ENCODE results near the gene GRB7.

GRB7 gene

DNA sequence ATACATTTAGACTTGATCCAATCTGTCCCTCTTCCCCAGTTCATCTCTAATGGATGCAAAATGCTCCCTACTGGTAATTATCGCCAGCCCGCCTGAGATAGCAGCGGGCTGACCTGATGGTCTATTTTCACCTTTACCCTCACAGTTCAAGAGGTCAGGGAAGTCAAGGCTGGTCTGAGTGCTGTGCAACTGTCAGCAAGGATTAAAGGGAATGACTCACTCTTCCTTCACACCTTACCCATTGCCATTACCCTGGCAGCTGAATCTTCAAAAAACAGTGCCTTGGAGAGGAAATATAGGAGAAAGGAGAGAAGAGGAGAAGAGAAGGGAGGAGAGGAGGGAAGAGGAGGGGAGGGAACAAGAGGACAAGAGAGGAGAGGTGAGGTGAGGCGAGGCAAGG lies 36.3 kb downstream of the GRB7 start:
- ATAC-seq = no peak
- no peak for DNase-seq

DNA sequence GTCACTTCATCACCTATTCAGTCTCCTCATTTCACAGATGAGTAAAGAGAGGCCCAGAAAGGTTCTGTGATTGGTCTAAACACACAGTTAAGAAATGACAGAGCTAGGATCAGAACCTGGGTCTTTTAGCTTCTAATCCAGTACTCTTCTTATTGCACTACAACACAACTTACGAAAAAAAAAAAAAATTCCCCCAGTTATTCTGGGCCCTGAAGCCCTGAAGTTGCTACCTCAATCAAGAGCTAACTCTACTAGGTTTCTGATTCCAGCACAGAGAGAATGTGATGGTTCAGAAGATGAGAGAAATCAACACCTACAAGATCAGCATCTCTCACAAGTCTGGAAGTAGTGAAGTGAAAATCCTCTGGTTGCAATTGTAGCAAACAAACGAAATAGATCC lies 37.3 kb downstream of the GRB7 start:
- DNase-seq (no peak), ATAC-seq (peak; percentile 6)

DNA sequence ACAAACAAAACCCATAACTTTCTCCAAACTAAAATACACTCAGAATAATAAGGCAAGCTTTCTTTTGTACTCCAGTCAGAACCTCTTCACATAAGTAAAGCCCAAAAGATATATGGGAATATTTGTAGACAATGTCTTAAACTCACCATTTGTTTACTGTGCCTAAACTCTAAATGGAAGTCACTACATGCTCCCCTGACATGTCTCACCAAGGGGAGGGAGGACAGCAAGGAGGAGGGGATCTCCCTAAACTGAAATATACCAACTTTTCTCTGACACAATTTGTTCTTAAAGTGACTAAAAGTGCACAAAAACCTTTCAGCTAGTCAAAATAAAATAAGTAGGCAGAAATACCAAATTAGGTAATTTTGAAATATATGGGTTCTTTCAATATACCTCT lies 38.5 kb downstream of the GRB7 start:
- ATAC-seq = peak; percentile 25
- no peak for DNase-seq

DNA sequence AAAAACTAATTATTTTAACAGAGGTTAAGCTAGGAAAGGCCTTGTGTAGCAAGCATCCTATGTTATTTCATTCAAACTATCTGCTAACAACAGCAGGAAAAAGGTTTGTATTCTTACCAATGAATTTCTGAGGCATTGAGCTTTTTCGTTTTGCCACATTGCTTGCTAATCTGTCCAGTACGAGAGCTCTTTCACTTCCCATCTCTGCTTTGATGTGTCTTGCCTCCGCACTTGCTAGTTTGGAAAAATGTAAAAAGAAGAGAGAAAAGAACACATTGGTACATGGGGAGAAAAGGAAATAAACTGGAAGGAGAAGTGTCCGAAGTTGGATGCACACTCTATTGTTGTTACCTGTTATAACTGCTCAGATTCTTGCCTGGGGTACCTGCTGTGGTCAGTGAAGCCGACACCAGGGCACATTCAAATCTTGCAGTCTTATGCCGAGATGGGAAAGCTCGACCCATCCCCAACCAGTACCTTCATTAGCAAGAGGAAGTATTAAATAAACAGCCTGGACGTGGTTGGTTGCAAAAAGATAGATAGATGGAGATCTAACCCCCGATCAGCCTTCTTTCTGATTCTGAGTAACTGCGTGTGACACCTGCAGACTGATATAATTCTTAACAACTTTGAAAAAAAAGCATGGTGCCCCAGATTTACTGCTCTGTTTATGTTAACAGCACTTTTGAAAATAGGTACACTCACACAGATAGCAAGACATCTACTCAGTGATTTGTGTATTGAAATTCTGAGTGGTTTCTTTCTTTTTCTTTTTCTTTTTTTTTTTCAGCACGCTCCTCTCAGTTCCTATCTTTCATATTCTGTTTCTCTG lies 40.0 kb downstream of the GRB7 start:
- ATAC-seq = peak; percentile 63
- no peak for DNase-seq

DNA sequence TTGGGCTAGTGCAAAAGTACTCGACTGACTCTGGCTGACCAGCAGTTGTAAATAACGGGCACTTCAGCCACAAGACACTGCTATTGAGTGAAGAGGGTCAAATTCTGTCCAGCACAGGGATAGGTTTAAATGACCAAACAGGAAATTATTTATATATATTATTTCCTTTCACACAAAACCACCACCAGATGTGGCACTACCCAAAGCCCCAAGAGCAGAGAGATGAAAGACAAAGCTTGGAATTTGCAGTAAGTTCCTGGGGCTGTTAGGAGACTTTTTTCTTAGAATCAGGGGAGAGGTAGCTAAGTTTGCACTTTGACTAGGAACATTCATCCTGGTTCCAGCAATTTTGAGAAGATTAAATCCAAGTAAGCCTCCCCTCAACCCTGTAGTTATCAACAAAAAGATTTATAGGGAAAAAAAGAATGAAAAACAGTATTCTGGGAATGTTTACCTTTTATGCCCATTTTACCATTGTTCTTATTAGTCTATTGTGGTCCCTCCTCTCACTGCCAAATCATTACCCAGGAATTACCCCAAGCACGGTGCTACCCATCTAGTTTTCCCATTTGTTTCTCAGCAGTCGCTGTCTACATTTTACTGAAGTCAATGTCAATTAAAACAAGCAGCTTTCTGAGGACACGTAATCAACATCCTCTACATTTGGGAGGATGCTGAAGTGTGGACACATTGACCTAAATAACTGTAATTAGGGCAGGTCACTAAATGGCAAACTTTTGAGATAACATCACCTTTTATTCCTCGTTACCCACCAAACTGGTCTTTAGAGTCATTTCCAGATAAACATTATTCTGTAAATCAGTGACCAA lies 43.5 kb downstream of the GRB7 start:
- DNase-seq = no peak
- no peak for ATAC-seq

DNA sequence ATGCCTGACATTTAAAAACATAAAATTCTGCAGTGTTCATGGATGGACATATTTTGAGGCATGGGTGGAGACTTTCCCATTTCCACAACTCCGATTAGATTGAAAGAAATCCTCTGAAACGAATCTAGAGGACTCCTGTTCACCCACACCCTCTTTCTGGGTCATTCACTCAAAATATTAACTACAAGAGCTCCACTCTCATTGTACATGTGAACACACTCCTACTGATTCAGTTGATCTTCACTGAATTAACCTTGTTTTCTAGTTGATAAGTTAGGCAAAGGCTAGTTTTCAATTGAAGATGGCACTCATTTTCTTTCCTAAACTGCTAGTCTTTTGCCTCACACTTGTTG lies 44.1 kb downstream of the GRB7 start:
- no peak for ATAC-seq
- no peak for DNase-seq

DNA sequence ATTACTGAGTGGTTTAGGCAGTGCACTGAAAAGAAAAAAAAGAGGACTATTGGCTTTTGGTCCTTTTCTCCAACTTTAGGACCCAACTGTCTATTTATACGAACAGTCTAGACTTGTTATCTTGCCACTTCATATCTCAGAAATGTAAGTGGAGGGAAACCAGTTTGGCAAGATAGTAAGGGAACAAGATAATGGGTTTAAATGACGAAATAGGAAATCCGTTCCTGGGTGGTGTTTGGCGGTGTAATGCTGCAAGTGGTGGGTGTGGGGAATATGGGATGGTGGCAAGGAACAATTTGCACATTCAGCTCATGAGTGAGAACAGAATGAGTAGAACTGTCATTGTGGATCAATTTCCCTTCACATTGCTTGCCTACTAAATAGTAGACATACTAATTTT lies 44.7 kb downstream of the GRB7 start:
- no peak for DNase-seq
- no peak for ATAC-seq

DNA sequence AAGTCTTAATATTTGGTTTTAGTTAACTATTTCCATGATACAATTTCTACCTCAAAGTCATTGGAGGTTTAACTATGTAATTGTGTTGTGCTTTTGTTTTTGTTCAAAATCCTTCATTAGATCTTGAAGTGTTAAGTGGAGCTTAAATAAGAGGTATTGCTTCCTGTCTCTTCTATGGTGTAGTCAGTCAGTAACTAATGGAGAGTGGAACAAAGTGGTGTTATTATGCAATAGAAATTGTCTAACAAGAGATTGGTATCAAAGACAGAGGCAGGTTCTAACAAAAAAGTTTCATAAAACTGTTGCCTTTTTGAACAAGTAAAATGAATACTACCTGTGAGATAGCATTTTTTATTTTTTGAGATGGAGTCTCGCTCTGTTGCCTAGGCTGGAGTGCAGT lies 45.2 kb downstream of the GRB7 start:
- ATAC-seq (no peak), DNase-seq (no peak)

DNA sequence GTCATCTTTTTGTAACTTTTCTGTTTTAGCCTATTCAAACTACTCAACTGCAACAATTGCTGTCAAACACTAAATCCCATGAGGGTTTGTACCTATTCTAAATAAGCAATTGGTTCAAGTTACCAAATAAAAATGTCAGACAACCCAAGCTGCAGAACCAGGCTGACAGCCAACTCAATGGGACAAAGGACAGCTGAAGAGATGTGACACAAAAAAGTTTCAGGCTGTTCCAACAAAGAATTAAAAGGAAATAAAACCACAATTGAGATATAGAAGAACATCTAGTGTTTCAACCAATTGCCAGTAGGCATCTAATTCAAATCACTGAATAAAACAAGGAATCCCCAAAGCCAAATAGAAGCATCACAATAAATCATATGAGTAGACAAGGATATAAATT lies 49.3 kb downstream of the GRB7 start:
- no peak for DNase-seq
- no peak for ATAC-seq

DNA sequence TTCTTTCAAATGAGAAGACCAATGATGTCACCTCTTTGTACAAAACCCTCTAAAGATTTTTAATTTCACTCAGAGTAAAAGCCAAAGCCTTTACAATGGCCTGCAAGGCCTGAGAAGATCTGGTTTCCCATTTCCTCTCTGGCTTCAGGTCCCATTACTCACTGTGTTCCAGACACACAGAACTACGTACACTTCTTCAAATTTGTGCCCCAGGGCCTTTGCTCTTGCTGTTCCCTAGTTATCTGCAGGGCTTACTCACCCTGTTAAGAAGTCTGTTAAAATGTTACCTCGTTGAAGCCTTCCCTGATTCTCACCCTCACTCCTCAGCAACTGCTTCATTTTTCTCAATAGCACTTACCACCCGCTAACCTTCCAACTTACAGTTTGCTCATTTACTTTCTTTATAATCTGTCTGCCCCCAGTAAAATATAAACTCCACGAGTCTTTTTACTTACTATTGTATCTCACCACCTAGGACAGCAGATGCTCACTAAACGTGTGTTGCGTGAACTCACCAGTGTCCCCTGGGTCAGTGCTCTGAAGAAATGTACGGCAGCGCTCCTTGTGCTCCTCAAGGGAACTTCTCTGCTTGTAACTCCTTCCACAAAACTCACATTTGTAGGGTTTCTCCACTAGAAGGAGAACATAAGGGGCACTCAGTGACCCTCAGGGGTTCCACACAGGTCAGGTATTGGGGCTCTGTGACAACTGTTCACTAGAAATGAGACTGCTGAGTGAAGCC lies 50.2 kb downstream of the GRB7 start:
- no peak for ATAC-seq
- no peak for DNase-seq

DNA sequence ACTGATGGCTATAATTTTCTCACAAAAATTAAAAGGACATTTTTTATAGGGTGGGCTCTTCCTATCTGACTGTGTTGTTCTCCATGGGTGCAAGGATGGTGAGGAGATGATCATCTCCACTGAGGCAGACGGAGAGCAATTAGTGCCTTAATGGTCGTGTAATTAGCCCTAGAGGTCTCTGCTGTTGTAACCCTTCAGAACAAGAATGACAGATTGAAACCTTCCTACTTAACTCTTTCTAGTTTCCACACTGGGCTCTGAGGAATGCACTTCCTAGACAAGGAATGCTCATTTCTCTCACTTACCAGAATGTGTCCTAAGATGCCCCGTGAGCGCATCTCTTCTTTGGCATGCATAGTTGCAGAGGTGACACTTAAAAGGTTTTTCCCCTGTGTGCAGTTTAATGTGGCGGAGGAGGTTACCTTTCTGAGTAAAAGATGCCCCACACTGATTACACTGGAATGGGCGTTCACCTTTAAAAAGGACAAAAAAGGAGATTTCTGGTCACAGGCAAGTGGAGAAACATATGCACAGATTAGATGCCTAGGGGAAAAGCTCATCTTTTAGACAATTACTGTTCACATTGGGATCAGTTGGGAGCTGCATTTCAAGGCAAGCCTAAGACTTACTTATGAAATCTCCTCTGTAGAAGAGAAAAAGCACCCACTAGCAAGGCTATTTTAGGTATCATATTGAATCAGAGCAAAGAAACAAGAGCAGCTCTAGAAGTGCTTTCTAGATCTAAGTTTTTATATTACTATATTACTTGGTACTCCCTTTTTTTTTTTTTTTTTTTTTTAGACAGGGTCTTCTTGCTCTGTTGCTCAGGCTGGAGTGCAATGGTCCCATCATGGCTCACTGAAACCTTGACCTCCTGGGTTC lies 53.6 kb downstream of the GRB7 start:
- ATAC-seq (peak; percentile 93), DNase-seq (peak; percentile 50)

DNA sequence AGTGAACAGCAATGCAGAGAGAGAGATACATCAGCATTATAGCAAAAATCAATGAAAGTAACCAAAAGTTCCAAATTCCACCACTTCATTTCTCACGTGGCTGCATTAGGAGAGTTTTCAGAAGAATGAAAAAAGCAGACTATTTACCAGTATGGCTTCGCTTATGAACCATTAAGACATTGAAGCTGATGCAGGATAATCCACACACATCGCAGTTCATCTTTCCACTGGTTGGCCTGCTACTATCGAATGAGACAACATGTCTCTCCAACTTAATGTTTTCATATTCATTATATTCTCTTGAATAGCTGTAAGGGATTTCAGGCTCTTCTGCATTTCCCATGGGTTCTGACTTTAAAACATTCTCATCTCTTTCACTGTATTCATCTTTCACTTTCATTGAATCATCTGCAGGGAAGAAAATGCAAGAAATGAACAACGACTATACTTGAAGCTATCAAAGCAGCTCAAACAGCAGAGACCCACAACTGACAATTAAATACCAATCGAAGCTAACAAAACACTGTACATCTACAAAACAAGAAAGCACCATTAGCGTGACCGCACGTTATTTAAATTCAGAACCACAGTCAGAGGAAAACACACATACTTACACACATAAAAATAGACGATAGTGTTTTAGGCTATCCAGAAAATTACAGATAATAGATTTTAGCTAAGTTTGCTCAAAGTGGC lies 54.9 kb downstream of the GRB7 start:
- DNase-seq = no peak
- ATAC-seq = peak; percentile 30

DNA sequence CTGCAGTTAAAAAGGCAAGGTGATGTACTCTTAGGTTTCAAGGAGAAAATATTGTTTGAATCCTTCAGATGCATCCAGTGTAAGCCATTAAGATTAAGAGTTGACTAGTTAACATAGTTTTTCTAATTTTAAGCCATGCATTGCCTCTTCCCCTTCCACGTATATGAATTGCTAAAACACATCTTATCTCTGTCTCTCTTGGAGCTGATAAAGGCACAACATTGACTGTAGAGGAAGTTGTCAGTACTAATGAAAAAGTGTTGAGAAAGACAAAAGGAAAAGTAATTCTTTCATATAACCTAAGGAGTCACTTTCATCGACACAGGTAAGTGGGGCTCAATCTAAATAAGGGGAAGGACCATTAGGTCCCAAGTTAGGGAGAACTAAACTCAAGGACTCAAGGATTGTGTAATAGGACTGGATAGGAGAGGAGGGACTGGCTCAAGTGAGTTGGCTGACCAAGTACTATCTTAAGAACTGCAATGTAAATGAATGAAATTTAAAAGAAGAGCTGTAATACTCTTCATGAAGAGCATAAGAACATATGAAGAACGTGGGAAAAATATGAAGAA lies 55.6 kb downstream of the GRB7 start:
- no peak for ATAC-seq
- no peak for DNase-seq

DNA sequence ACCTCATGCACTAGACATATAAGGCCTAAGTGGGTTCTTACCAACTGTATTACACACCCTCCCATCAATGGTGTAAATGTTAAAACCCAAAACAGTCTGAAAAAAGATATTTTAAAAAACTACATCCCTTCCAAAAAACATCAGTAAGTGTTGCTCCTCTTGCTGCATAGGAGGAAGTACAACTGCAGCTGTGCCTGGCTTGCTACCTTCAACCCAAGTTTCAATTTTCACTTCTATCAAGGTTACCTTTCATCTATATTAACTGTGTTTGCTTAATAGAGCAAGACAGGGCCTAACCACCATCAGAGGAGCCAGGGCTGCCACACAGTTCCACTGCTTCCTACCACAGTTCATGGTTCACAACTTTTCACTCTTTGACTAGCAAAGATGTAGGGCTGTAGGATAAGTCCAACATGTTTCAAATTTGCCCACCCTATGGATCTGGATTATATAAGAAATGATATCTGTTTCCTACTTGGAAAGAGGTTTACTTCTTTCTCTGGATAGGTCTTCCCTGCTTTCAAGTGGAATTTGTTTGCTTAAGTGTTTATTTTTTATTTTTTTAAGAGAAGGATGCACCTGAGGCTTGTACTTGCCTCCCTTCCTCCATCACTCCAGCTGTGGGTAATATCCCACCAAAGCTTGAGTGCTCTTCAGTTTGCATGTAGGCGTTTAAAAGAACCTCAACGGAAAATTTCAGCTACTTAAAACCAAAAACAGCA lies 56.7 kb downstream of the GRB7 start:
- ATAC-seq (peak; percentile 37), DNase-seq (no peak)

Measured in stimulated activated naive CD8-positive, alpha-beta T cell treated with anti-CD3 and anti-CD28 coated beads, Interleukin-15, Interleukin-2, amounts not matched to agents 100 U/mL and 50 U/mL, for 24 hours (primary cell).